Measurements from ENCODE around the gene BSND.

BSND gene

DNA sequence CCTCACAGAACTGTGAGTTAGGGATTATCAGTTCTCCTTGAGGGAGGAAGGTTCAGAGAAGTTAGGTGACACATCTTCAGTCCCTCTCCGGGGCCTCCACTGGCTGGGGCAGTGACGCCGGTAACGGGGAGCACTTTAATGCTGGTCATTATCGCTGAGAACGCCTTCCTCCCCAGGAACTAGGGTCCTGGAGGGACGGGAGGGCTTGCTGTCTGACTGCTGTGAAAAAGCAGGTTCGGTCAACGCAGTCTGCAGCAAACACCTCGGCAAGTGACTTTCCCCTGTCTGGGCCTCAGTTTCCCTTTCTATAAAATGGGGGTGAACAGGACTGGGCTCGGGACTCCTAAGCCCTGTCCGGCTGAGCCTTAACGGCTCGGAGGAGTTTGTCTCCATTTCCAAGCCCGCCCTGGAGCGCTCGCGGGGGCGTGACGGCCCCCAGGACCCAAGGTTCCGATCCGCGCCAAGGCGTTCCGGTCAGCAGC, 18.6 kb upstream of the BSND start:
- peak overlapping the region; percentile 24 for H3K4me3 ChIP-seq (replicated peaks; ENCODE audit: low read depth, low read length)
- DNase-seq (ENCODE audit: extremely low read depth, low read depth), result no peak
- TF ChIP-seq, protein P1, sequence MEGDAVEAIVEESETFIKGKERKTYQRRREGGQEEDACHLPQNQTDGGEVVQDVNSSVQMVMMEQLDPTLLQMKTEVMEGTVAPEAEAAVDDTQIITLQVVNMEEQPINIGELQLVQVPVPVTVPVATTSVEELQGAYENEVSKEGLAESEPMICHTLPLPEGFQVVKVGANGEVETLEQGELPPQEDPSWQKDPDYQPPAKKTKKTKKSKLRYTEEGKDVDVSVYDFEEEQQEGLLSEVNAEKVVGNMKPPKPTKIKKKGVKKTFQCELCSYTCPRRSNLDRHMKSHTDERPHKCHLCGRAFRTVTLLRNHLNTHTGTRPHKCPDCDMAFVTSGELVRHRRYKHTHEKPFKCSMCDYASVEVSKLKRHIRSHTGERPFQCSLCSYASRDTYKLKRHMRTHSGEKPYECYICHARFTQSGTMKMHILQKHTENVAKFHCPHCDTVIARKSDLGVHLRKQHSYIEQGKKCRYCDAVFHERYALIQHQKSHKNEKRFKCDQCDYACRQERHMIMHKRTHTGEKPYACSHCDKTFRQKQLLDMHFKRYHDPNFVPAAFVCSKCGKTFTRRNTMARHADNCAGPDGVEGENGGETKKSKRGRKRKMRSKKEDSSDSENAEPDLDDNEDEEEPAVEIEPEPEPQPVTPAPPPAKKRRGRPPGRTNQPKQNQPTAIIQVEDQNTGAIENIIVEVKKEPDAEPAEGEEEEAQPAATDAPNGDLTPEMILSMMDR (IDR thresholded peaks at IDR 0.05; ENCODE audit: low read depth, low read length, missing control alignments), result no peak

DNA sequence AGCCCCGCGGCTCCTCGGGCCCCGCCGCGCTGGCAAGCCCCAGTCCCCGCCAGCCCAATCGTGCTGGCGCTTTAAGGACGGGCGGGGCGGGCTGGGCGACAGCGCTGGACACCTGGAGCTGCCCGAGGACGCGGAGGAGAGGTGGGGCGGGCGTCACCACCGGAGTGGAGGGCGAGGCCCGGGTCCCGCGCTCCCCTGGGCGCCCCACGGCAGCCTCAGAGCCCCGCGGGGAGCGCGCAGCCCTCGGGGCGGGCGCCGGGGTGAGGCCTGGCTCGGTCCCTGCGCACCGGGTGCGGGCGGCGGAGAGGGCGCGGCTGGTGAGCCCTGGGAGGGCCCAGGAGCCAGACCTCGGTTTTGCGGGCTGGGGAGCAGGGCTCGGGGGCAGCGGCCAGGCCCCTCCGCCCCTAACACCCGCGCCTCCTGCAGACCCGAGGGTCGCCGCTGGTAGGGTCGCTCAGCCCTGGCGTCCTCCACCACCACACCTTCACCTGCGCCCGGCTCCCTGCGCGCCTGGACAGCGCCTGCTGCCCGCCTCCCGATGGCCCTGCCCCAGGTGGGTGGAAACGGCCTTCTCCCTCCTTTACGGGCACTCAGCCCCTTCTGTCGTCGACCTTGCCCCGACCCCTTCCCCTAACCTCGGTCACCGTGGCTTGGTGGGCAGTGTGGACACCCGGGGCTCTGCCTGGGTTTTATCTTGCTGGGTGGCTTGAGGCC, 18.0 kb upstream of the BSND start, which contains the start of gene TMEM61:
Gene TMEM61 (plus strand): TSS at position 101 of the 714 bp plus-strand sequence. CDS start 438 bp downstream, at position 539.
- H3K4me3 ChIP-seq (replicated peaks; ENCODE audit: low read depth, low read length), result peak within 1 kb of the TSS; percentile 24
- no peak for DNase-seq (ENCODE audit: extremely low read depth, low read depth)
- TF ChIP-seq, protein P1 (IDR thresholded peaks at IDR 0.05; ENCODE audit: low read depth, low read length, missing control alignments), result no peak

GRCh38 chr1:54981466-54981865, 17.3 kb upstream of the BSND start:
- no peak for DNase-seq (ENCODE audit: extremely low read depth, low read depth)
- H3K4me3 ChIP-seq (replicated peaks; ENCODE audit: low read depth, low read length), result no peak overlapping the region
- TF ChIP-seq, protein P1 (IDR thresholded peaks at IDR 0.05; ENCODE audit: low read depth, low read length, missing control alignments), result no peak

DNA sequence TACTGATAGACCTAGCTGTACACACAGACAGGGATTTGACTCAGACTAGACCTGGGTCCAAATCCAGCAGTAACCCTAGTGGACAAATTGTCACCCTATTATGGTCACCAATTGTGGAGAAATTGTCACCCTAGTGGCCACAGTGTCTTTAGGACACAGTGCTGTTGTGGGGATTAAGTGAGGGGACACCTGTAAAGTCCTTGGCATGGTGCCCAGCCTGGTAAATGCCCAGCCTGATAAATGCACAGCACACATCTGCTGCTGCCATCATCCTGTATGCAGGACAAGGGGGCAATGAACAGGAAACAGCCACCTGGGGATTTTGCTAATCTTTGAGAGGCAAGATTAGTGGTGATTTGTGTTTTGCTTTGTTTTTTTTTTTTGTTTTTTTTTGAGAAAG, 16.0 kb upstream of the BSND start:
- TF ChIP-seq, protein P1 (IDR thresholded peaks at IDR 0.05; ENCODE audit: low read depth, low read length, missing control alignments), result no peak
- no peak overlapping the region for H3K4me3 ChIP-seq (replicated peaks; ENCODE audit: low read depth, low read length)
- no peak for DNase-seq (ENCODE audit: extremely low read depth, low read depth)

- H3K4me3 ChIP-seq (replicated peaks; ENCODE audit: low read depth, low read length), result no peak overlapping the region
- TF ChIP-seq, protein P1 (IDR thresholded peaks at IDR 0.05; ENCODE audit: low read depth, low read length, missing control alignments), result no peak
- DNase-seq (ENCODE audit: extremely low read depth, low read depth), result no peak
Observed at GRCh38 chr1:54984131-54984842, 14.4 kb upstream of the BSND start.

DNA sequence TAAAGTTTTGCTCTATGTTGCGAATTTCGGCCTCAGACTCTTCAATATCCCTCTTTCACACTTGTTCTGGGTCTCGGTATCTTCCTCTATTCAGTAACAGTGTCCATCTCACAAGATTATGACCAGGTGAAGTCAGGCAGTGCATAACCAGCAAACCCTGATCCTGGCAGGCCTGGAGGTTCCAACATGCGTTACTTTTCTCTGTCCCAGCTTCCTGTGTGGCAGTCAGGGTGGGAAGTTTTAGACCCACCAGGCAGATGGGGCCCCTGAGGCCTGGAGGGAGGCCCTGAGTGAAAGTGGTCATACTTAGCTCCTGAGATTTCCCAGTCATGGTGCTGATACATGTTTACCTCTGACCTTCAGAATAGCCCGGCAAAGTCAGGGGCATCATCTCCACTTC, 13.2 kb upstream of the BSND start:
- no peak for DNase-seq (ENCODE audit: extremely low read depth, low read depth)
- TF ChIP-seq, protein P1 (IDR thresholded peaks at IDR 0.05; ENCODE audit: low read depth, low read length, missing control alignments), result no peak
- H3K4me3 ChIP-seq (replicated peaks; ENCODE audit: low read depth, low read length), result no peak overlapping the region

Data from HFF-Myc (cell line).